C4-2B (cell line): ENCODE data around the gene CHN1.

ENCODE experiments used
- H3K27ac ChIP-seq: fragments of 450-650 bp; 2 replicates; pipeline ENCODE4 v1.5.1; 2017
- CTCF ChIP-seq: fragments of 450-650 bp; conservative IDR thresholded peaks from 2 replicates; pipeline ENCODE4 v1.5.1; 2017; ENCODE audit warnings: mild to moderate bottlenecking
- ZFX ChIP-seq: fragments of 450-650 bp; IDR thresholded peaks from 2 replicates; pipeline ENCODE4 v1.6.1; 2017

The CHN1 gene

GRCh38 chr2:174868878-174869277 is 136.3 kb downstream of the CHN1 start:
- TF ChIP-seq ZFX (no peak), CTCF (no peak)
- no peak overlapping the region for H3K27ac ChIP-seq

- TF ChIP-seq ZFX: no peak
- no peak for TF ChIP-seq CTCF
- H3K27ac ChIP-seq: no peak overlapping the region
Observed at GRCh38 chr2:174866421-174866820, 138.8 kb downstream of the CHN1 start.

- H3K27ac ChIP-seq: no peak overlapping the region
- no peak for TF ChIP-seq CTCF
- TF ChIP-seq ZFX: no peak
Observed at GRCh38 chr2:174863183-174863582, 142.0 kb downstream of the CHN1 start.

- TF ChIP-seq CTCF (no peak), ZFX (no peak)
- no peak overlapping the region for H3K27ac ChIP-seq
Observed at GRCh38 chr2:174859563-174860169, 145.5 kb downstream of the CHN1 start.

- H3K27ac ChIP-seq: no peak overlapping the region
Observed at GRCh38 chr2:174858745-174859144, 146.4 kb downstream of the CHN1 start.

GRCh38 chr2:174856447-174856846 is 148.7 kb downstream of the CHN1 start:
- no peak overlapping the region for H3K27ac ChIP-seq
- TF ChIP-seq ZFX: no peak
- TF ChIP-seq CTCF: no peak

More at GRCh38 chr2:174858745-174859144, 146.4 kb downstream of the CHN1 start:
- TF ChIP-seq ZFX (no peak), CTCF (no peak)

GRCh38 chr2:174846941-174847938 is 157.9 kb downstream of the CHN1 start:
- H3K27ac ChIP-seq: no peak overlapping the region
- no peak for TF ChIP-seq CTCF
- no peak for TF ChIP-seq ZFX
